KMS-11 (cell line): ENCODE data around the gene NELL2.

ENCODE experiments used
- H2AFZ ChIP-seq: fragments of 200-600 bp; sonication (generic); 2 replicates; pipeline ENCODE4 v1.6.1; 2016; ENCODE audit warnings: antibody characterized with exemption, mixed run types, low read depth
- H3K27ac ChIP-seq: fragments of 200-600 bp; sonication (generic); 2 replicates; pipeline ENCODE4 v1.6.1; 2016; ENCODE audit warnings: mild to moderate bottlenecking, mixed run types
- H3K27me3 ChIP-seq: fragments of 200-600 bp; sonication (generic); 2 replicates; pipeline ENCODE4 v1.6.1; 2017; ENCODE audit warnings: mild to moderate bottlenecking, low read depth, mixed run types, moderate library complexity; ENCODE audit not compliant: insufficient read depth
- H3K36me3 ChIP-seq: fragments of 200-600 bp; sonication (generic); 2 replicates; pipeline ENCODE4 v1.6.1; 2017; ENCODE audit warnings: mild to moderate bottlenecking, mixed run types; ENCODE audit not compliant: insufficient read depth
- H3K4me1 ChIP-seq: fragments of 200-600 bp; sonication (generic); 2 replicates; pipeline ENCODE4 v1.6.1; 2016; ENCODE audit warnings: mild to moderate bottlenecking, low read depth, mixed run types; ENCODE audit not compliant: poor library complexity, severe bottlenecking
- H3K4me2 ChIP-seq: fragments of 200-600 bp; sonication (generic); 2 replicates; pipeline ENCODE4 v1.7.0; 2016; ENCODE audit warnings: mild to moderate bottlenecking, mixed run types
- H3K4me3 ChIP-seq: fragments of 200-600 bp; sonication (generic); IDR thresholded peaks from 2 replicates; pipeline ENCODE4 v1.6.1; 2017; ENCODE audit warnings: low read depth, low read length, mixed read lengths; ENCODE audit not compliant: insufficient read depth
- H3K79me2 ChIP-seq: fragments of 200-600 bp; sonication (generic); 2 replicates; pipeline ENCODE4 v1.6.1; 2016; ENCODE audit warnings: low read depth, mixed run types; ENCODE audit not compliant: insufficient read depth
- H3K9ac ChIP-seq: fragments of 200-600 bp; sonication (generic); 2 replicates; pipeline ENCODE4 v1.6.1; 2016; ENCODE audit warnings: mild to moderate bottlenecking, mixed run types
- H4K20me1 ChIP-seq: fragments of 200-600 bp; sonication (generic); 2 replicates; pipeline ENCODE4 v1.6.1; 2016; ENCODE audit warnings: mild to moderate bottlenecking, mixed run types; ENCODE audit not compliant: insufficient read depth
- TF ChIP-seq, protein P1 (sequence below): fragments of 200-600 bp; sonication (generic); conservative IDR thresholded peaks from 2 replicates; pipeline ENCODE4 v1.6.1; 2017; ENCODE audit warnings: low read depth, mild to moderate bottlenecking, antibody characterized with exemption, low read length, moderate library complexity, mixed read lengths

Gene NELL2

GRCh38 chr12:44875954-44876543, at the start of gene NELL2:
Gene NELL2 (minus strand): TSS chr12:44876315. CDS start chr12:44875869, 446 bp downstream.
- Histone ChIP-seq H2AFZ (peak within 1 kb of the TSS; percentile 91), H3K4me2 (peak within 1 kb of the TSS; percentile 94), H3K36me3 (no peaks in the 10 kb centered on the region), H3K9ac (peak within 1 kb of the TSS; percentile 20; the same call in 1 of the 2 replicates), H3K79me2 (no peaks in the 10 kb centered on the region), H3K4me3 (no peak within 1 kb of the TSS), H3K27ac (no peak within 1 kb of the TSS), H4K20me1 (no peaks in the 10 kb centered on the region), H3K27me3 (no peaks in the 10 kb centered on the region; the same call in 1 of the 2 replicates), H3K4me1 (no peaks in the 10 kb centered on the region)
- TF ChIP-seq, protein P1, sequence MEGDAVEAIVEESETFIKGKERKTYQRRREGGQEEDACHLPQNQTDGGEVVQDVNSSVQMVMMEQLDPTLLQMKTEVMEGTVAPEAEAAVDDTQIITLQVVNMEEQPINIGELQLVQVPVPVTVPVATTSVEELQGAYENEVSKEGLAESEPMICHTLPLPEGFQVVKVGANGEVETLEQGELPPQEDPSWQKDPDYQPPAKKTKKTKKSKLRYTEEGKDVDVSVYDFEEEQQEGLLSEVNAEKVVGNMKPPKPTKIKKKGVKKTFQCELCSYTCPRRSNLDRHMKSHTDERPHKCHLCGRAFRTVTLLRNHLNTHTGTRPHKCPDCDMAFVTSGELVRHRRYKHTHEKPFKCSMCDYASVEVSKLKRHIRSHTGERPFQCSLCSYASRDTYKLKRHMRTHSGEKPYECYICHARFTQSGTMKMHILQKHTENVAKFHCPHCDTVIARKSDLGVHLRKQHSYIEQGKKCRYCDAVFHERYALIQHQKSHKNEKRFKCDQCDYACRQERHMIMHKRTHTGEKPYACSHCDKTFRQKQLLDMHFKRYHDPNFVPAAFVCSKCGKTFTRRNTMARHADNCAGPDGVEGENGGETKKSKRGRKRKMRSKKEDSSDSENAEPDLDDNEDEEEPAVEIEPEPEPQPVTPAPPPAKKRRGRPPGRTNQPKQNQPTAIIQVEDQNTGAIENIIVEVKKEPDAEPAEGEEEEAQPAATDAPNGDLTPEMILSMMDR: no peak

DNA sequence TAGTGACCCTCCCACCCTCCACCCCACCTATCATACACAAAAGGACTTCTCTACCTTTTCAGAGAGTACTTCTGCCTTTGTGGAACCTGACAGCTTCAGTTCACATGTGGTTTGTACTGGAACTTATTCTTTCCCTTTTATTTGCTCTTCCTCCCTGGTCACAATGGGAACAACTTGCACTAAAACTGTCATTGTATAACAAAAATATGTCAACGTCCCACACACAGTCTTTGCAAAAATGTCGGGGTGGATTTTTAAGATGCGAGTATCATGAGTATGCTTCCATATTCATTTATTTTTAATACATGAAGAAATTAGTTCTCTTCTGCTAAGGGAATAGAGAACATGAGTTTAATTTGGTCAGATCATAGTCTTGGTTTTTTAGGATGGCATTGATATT, 45.6 kb upstream of the NELL2 start:
- TF ChIP-seq, protein P1: no peak
- Histone ChIP-seq H3K4me2 (no peak overlapping the region), H3K27ac (no peak overlapping the region), H3K27me3 (no peaks in the 10 kb centered on the region), H3K4me3 (no peak overlapping the region), H2AFZ (no peak overlapping the region), H3K4me1 (no peaks in the 10 kb centered on the region), H3K9ac (no peak overlapping the region), H4K20me1 (no peaks in the 10 kb centered on the region), H3K79me2 (no peaks in the 10 kb centered on the region), H3K36me3 (no peaks in the 10 kb centered on the region)

- Histone ChIP-seq H3K79me2 (no peaks in the 10 kb centered on the region), H3K9ac (no peak overlapping the region), H3K4me3 (no peak overlapping the region), H3K4me1 (no peaks in the 10 kb centered on the region), H3K36me3 (no peaks in the 10 kb centered on the region), H3K4me2 (no peak overlapping the region), H3K27ac (no peak overlapping the region), H3K27me3 (no peaks in the 10 kb centered on the region), H4K20me1 (no peaks in the 10 kb centered on the region), H2AFZ (no peak overlapping the region)
- TF ChIP-seq, protein P1: no peak
Measured at GRCh38 chr12:44917141-44917540, 41.0 kb upstream of the NELL2 start.

DNA sequence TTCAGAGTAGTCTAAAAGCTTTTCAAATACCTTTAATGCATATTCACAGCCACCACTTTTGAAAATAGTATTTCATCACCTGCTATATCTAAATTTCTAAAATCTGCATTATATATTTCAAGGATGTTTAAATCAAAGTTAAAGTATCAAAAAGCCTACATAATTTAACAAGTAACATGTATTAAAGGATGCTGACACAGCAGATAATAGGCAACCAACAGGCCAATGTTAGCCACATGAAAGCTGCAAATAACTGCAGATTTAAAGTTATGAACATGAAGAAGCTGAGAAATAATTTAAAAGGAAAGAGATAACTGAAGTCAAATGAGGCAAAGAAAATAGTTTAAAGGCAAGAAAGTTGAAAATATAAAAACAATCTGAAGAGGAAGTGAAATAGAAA, 39.8 kb upstream of the NELL2 start:
- Histone ChIP-seq H3K79me2 (no peaks in the 10 kb centered on the region), H3K4me1 (no peaks in the 10 kb centered on the region), H3K9ac (no peak overlapping the region), H3K4me3 (no peak overlapping the region), H2AFZ (no peak overlapping the region), H4K20me1 (no peaks in the 10 kb centered on the region), H3K4me2 (no peak overlapping the region), H3K27me3 (no peaks in the 10 kb centered on the region), H3K27ac (no peak overlapping the region), H3K36me3 (no peaks in the 10 kb centered on the region)
- TF ChIP-seq, protein P1: no peak
